GM21723 (cell line): Measurements from ENCODE around the gene F11R.
"Not testable (repeated sequence)": the region's sequence is repeated elsewhere in the genome, so short reads cannot be mapped to it uniquely, and the experiment has no call there.

Experiments used
- ATAC-seq: cut with Tn5 transposase; IDR thresholded peaks from one replicate; pipeline ENCODE4 v1.9.1; 2021; ENCODE audit warnings: mild to moderate bottlenecking, moderate library complexity; ENCODE audit not compliant: unreplicated experiment

The F11R gene

GRCh38 chr1:161016683-161017082 is 4.3 kb downstream of the F11R start:
- not testable (repeated sequence) for ATAC-seq

GRCh38 chr1:161013488-161014230 is 7.3 kb downstream of the F11R start:
- ATAC-seq = peak; percentile 88

GRCh38 chr1:161013131-161013487 is 7.8 kb downstream of the F11R start:
- peak; percentile 13 for ATAC-seq

GRCh38 chr1:161012420-161012819 is 8.5 kb downstream of the F11R start:
- no peak for ATAC-seq

GRCh38 chr1:161009602-161010211 is 11.2 kb downstream of the F11R start:
- no peak for ATAC-seq

- no peak for ATAC-seq
These were observed 12.0 kb downstream of the F11R start for GRCh38 chr1:161008869-161009510.

- no peak for ATAC-seq
These were observed 13.6 kb downstream of the F11R start for GRCh38 chr1:161007369-161007768.

GRCh38 chr1:161006563-161006962 is 14.4 kb downstream of the F11R start:
- no peak for ATAC-seq

- ATAC-seq = no peak
These were observed 19.4 kb downstream of the F11R start for GRCh38 chr1:161001525-161001924.

- no peak for ATAC-seq
These were observed 20.0 kb downstream of the F11R start for GRCh38 chr1:161000736-161001480.

GRCh38 chr1:160999376-160999775 is 21.6 kb downstream of the F11R start:
- ATAC-seq = no peak

GRCh38 chr1:160997323-160998038 is 23.5 kb downstream of the F11R start:
- peak; percentile 49 for ATAC-seq

- ATAC-seq = no peak
These were observed 24.8 kb downstream of the F11R start for GRCh38 chr1:160996178-160996577.

- no peak for ATAC-seq
These were observed 27.3 kb downstream of the F11R start for GRCh38 chr1:160993544-160994193.

- ATAC-seq = not testable (repeated sequence)
These were observed 28.9 kb downstream of the F11R start for GRCh38 chr1:160992036-160992435.

GRCh38 chr1:160987359-160988050 is 33.4 kb downstream of the F11R start:
- ATAC-seq = no peak

GRCh38 chr1:160985723-160986122 is 35.2 kb downstream of the F11R start:
- ATAC-seq = no peak

GRCh38 chr1:160981584-160982411 is 39.2 kb downstream of the F11R start:
- ATAC-seq = no peak

GRCh38 chr1:160979286-160979685 is 41.7 kb downstream of the F11R start:
- ATAC-seq = no peak
